ENCODE measurements around the gene ECSIT.

Gene ECSIT

DNA sequence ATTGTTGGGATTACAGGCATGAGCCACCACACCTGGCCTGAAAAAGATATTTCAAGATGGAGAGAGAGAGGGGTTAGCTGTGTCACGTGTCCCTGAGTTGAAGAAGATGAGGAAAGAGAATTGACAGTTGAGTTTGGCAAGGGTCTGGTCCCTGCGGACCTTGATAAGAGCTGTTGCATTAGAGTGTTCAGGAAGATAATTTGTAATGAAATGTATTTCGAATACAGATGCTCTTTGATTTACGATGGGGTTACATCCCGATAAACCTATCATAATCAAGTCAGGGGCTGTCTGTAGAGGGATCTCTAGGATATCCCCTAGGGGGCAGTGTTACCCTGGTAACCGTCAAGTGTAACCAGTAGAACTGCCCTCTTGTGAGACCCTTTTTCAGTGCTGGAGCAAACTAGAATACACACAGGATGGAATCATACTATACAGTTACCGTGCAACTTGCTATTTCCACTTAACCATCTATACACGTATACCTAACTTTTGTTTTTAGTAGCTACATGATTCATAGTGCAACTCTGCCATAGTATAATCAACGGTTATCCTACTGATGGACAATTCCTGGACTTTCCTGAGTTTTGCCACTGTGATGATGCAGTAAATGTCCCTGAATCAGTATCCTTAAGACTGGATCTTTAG, 31.6 kb upstream of the ECSIT start:
- peak overlapping the region; percentile 84 for H3K4me3 ChIP-seq (ENCODE audit: low read length, poor library complexity, severe bottlenecking)
- peak overlapping the region; percentile 77 for H3K4me2 ChIP-seq (ENCODE audit: low read depth, low read length, poor library complexity, severe bottlenecking)
- no peaks in the 10 kb centered on the region for H3K27me3 ChIP-seq (ENCODE audit: insufficient read depth, low read length, poor library complexity, severe bottlenecking)
- H3K36me3 ChIP-seq (ENCODE audit: insufficient read depth, low read length): no peaks in the 10 kb centered on the region
- peaks cover 13% of the 10 kb centered on the region for H4K20me1 ChIP-seq (ENCODE audit: insufficient read depth, low read length, poor library complexity, severe bottlenecking)
- H3K79me2 ChIP-seq (ENCODE audit: insufficient read depth, low read length): peaks cover 32% of the 10 kb centered on the region
- H3K9ac ChIP-seq (ENCODE audit: low read depth, low read length, poor library complexity, severe bottlenecking): no peak overlapping the region
- H3K4me1 ChIP-seq (ENCODE audit: insufficient read depth, low read length, poor library complexity, severe bottlenecking): peaks cover 9% of the 10 kb centered on the region
- no peak overlapping the region for H2AFZ ChIP-seq (ENCODE audit: low read length)
- H3K9me2 ChIP-seq (replicated peaks; ENCODE audit: low read depth, low read length): no peaks in the 10 kb centered on the region
- no peaks in the 10 kb centered on the region for H3K9me3 ChIP-seq (ENCODE audit: insufficient read depth, low read depth, low read length)
- TF ChIP-seq EZH2phosphoT487 (IDR thresholded peaks at IDR 0.05; ENCODE audit: borderline replicate concordance): no peak
- TF ChIP-seq, protein P1, sequence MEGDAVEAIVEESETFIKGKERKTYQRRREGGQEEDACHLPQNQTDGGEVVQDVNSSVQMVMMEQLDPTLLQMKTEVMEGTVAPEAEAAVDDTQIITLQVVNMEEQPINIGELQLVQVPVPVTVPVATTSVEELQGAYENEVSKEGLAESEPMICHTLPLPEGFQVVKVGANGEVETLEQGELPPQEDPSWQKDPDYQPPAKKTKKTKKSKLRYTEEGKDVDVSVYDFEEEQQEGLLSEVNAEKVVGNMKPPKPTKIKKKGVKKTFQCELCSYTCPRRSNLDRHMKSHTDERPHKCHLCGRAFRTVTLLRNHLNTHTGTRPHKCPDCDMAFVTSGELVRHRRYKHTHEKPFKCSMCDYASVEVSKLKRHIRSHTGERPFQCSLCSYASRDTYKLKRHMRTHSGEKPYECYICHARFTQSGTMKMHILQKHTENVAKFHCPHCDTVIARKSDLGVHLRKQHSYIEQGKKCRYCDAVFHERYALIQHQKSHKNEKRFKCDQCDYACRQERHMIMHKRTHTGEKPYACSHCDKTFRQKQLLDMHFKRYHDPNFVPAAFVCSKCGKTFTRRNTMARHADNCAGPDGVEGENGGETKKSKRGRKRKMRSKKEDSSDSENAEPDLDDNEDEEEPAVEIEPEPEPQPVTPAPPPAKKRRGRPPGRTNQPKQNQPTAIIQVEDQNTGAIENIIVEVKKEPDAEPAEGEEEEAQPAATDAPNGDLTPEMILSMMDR (conservative IDR thresholded peaks at IDR 0.05; ENCODE audit: low read length): peak; percentile 87
- H3F3A ChIP-seq (ENCODE audit: low read depth): no peaks in the 10 kb centered on the region

DNA sequence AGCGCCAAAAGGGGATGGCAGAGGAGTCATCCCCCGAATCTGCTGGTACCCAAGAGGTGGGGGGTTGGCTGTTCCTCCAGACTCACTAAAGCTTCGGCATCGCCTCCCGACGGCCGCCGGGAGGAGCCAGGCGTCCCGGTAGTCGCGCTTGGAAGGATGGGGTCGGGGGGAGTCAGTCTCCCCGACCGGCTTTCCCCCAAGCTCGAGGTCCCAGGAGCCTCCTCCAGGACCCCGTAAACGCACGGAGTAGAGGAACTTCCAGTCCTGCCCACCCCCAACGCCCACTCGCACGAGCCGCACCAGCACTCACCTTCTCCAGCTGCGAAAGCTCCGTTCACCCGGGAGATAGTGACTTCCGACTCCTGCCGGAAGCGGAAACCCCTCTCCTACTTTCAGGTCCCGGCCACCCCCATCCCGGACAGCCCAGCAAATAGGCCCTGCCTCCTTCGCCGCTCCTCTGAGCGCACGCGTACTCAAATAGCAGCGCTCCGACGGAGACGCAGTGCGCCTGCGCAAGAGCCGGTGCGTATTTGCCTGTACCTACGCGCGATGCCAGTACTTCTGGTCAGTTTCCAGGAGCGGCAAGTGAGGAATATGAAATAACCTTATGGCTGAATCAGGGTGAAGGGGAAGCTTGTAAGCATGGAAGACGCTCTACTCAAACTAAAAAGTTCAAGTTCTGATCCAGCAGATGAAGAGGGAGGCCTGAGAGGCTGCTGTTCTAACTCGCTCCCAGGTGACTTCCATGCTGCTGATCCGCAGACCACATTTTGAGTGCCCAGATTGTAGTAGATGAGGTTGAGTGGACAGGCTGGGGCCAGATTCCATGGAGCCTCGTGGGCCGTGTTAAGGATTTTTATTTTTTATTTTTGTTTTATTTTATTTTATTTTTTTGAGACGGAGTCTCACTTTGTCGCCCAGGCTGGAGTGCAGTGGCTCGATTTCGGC, 30.2 kb upstream of the ECSIT start, which contains the start of gene ELOF1:
Gene ELOF1, minus strand, starts transcription at position 350 of the 948 bp plus-strand sequence. CDS start 4,883 bp downstream, outside the sequence.
- Histone ChIP-seq H4K20me1 (ENCODE audit: insufficient read depth, low read length, poor library complexity, severe bottlenecking) (peaks cover 13% of the 10 kb centered on the region), H3K9me3 (ENCODE audit: insufficient read depth, low read depth, low read length) (no peaks in the 10 kb centered on the region), H3F3A (ENCODE audit: low read depth) (no peaks in the 10 kb centered on the region), H3K27me3 (ENCODE audit: insufficient read depth, low read length, poor library complexity, severe bottlenecking) (no peaks in the 10 kb centered on the region), H2AFZ (ENCODE audit: low read length) (peak within 1 kb of the TSS; percentile 99), H3K9me2 (replicated peaks; ENCODE audit: low read depth, low read length) (no peaks in the 10 kb centered on the region), H3K4me3 (ENCODE audit: low read length, poor library complexity, severe bottlenecking) (peak within 1 kb of the TSS; percentile 84), H3K36me3 (ENCODE audit: insufficient read depth, low read length) (peaks cover 3% of the 10 kb centered on the region; the same call in 1 of the 2 replicates), H3K4me1 (ENCODE audit: insufficient read depth, low read length, poor library complexity, severe bottlenecking) (peaks cover 9% of the 10 kb centered on the region), H3K79me2 (ENCODE audit: insufficient read depth, low read length) (peaks cover 36% of the 10 kb centered on the region), H3K4me2 (ENCODE audit: low read depth, low read length, poor library complexity, severe bottlenecking) (peak within 1 kb of the TSS; percentile 77), H3K9ac (ENCODE audit: low read depth, low read length, poor library complexity, severe bottlenecking) (peak within 1 kb of the TSS; percentile 73)
- TF ChIP-seq EZH2phosphoT487 (IDR thresholded peaks at IDR 0.05; ENCODE audit: borderline replicate concordance): no peak
- TF ChIP-seq, protein P1 (conservative IDR thresholded peaks at IDR 0.05; ENCODE audit: low read length): peak; percentile 27; the same call in 1 of the 2 replicates

DNA sequence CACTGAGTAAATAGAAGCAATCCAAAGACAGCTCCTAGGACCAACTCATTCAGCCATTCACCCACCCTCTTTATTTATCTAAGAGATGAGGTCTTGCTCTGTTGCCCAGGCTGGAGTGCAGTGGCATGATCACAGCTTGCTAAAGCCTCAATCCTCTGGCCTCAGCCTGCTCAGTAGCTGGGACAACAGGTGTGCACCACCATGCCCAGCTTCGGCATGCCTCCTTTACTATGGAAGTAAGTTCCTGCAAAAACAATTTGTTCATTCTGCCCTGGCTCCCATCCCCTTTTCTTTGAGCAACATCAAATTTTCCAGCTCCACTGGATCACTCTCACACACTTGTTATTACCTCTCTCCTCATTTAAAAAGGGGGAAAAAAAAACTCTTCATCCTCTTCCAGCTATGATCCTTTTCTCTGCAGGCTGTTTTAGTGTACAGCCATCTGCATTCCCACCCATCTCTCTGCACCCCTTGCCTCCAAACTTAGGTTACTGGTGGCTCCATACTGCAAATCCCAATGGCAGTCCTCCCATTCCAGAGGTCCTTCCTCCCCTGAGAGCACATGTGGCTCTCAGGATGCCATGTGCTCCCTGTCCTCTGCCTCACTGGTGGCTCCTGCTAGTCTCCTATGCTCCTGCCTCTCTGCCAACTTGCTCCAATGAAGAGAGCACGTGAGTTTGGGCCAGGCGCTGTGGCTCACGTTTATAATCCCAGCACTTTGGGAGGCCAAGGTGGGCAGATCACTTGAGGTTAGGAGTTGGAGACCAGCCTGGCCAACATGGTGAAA, 27.9 kb upstream of the ECSIT start:
- H3K4me1 ChIP-seq (ENCODE audit: insufficient read depth, low read length, poor library complexity, severe bottlenecking): peaks cover 9% of the 10 kb centered on the region
- no peak overlapping the region for H3K9ac ChIP-seq (ENCODE audit: low read depth, low read length, poor library complexity, severe bottlenecking)
- H3K9me3 ChIP-seq (ENCODE audit: insufficient read depth, low read depth, low read length): no peaks in the 10 kb centered on the region
- peaks cover 36% of the 10 kb centered on the region for H3K79me2 ChIP-seq (ENCODE audit: insufficient read depth, low read length)
- peaks cover 13% of the 10 kb centered on the region for H4K20me1 ChIP-seq (ENCODE audit: insufficient read depth, low read length, poor library complexity, severe bottlenecking)
- H3K4me2 ChIP-seq (ENCODE audit: low read depth, low read length, poor library complexity, severe bottlenecking): peak overlapping the region; percentile 34
- no peaks in the 10 kb centered on the region for H3K9me2 ChIP-seq (replicated peaks; ENCODE audit: low read depth, low read length)
- H3K27me3 ChIP-seq (ENCODE audit: insufficient read depth, low read length, poor library complexity, severe bottlenecking): no peaks in the 10 kb centered on the region
- H2AFZ ChIP-seq (ENCODE audit: low read length): no peak overlapping the region
- H3K36me3 ChIP-seq (ENCODE audit: insufficient read depth, low read length): peaks cover 9% of the 10 kb centered on the region; the same call in 1 of the 2 replicates
- H3F3A ChIP-seq (ENCODE audit: low read depth): no peaks in the 10 kb centered on the region
- TF ChIP-seq, protein P1 (conservative IDR thresholded peaks at IDR 0.05; ENCODE audit: low read length): no peak
- TF ChIP-seq EZH2phosphoT487 (IDR thresholded peaks at IDR 0.05; ENCODE audit: borderline replicate concordance): no peak
- no peak overlapping the region for H3K4me3 ChIP-seq (ENCODE audit: low read length, poor library complexity, severe bottlenecking)

All from Loucy (cell line).